Smooth muscle cell (in vitro differentiated cells): ENCODE measurements around the gene ADGRL4. TPM values are rescaled to one million over a fixed set of nuclear protein-coding genes. Genes with fewer than 3 reads are reported as not detected.

ENCODE experiments used
- DNase-seq: peaks from one replicate; lab custom pipeline; 2025; ENCODE audit not compliant: unreplicated experiment; lab: John Stamatoyannopoulos, UW
- H2AFZ ChIP-seq: fragments of 200-600 bp; sonication (generic); 2 replicates; pipeline ENCODE4 v1.6.0; 2016; ENCODE audit warnings: antibody characterized with exemption, low read depth, mild to moderate bottlenecking
- H3F3A ChIP-seq: fragments of 200-600 bp; sonication (generic); 2 replicates; pipeline ENCODE4 v1.6.0; 2017; ENCODE audit warnings: antibody characterized with exemption, low read depth
- H3K27ac ChIP-seq: fragments of 200-600 bp; sonication (generic); 2 replicates; pipeline ENCODE4 v1.5.1; 2016; ENCODE audit warnings: low read depth, mild to moderate bottlenecking
- H3K27me3 ChIP-seq: fragments of 200-600 bp; sonication (generic); 2 replicates; pipeline ENCODE4 v1.6.1; 2016; ENCODE audit warnings: low read depth, mild to moderate bottlenecking
- H3K36me3 ChIP-seq: fragments of 200-600 bp; sonication (generic); 2 replicates; pipeline ENCODE4 v1.5.1; 2016; ENCODE audit warnings: low read depth
- H3K4me1 ChIP-seq: fragments of 200-600 bp; sonication (generic); 2 replicates; pipeline ENCODE4 v1.5.1; 2016; ENCODE audit warnings: low read depth
- H3K4me2 ChIP-seq: fragments of 200-600 bp; sonication (generic); 2 replicates; pipeline ENCODE4 v1.6.0; 2016; ENCODE audit warnings: mild to moderate bottlenecking
- H3K4me3 ChIP-seq: fragments of 200-600 bp; sonication (generic); 2 replicates; pipeline ENCODE4 v1.5.1; 2016; ENCODE audit warnings: mild to moderate bottlenecking
- H3K79me2 ChIP-seq: fragments of 200-600 bp; sonication (generic); 2 replicates; pipeline ENCODE4 v1.6.0; 2016; ENCODE audit warnings: low read depth, mild to moderate bottlenecking
- H3K9ac ChIP-seq: fragments of 200-600 bp; sonication (generic); 2 replicates; pipeline ENCODE4 v1.6.0; 2016; ENCODE audit warnings: low read depth
- H3K9me3 ChIP-seq: fragments of 200-600 bp; sonication (generic); replicated peaks from 2 replicates; pipeline ENCODE4 v1.5.1; 2016; ENCODE audit warnings: low read depth
- H4K20me1 ChIP-seq: fragments of 200-600 bp; sonication (generic); 2 replicates; pipeline ENCODE4 v1.6.0; 2016; ENCODE audit warnings: low read depth
- CTCF ChIP-seq: fragments of 200-600 bp; sonication (generic); IDR thresholded peaks from 2 replicates; pipeline ENCODE4 v1.5.1; 2017; ENCODE audit warnings: borderline replicate concordance, mild to moderate bottlenecking, antibody characterized with exemption; ENCODE audit not compliant: insufficient read depth, poor library complexity, severe bottlenecking
- WGBS: methylation state at CpG from one replicate; pipeline ENCODE4 v1.1.7; 2016; ENCODE audit warnings: low lambda C conversion rate; 5-methylcytosine and 5-hydroxymethylcytosine counted together
- polyA plus RNA-seq: library from polyadenylated mRNA; unstranded; fragments of >200 nt; fragmentation: Nextera tagmentation; extraction: Ambion mirVana; gene quantifications from 2 replicates; pipeline ENCODE4 v1.2.1, GENCODE V29; 2016
- total RNA-seq: library from RNA; depleted of rRNA; stranded (reverse); fragments of >200 nt; gene quantifications from 2 replicates; pipeline ENCODE4 v1.2.3, GENCODE V29; 2014

The ADGRL4 gene
- total and polyA plus RNA-seq, 2 experiments from 2014 or later: 2.7 to 3.1 TPM

GRCh38 chr1:79010589-79010988 is 4.1 kb upstream of the ADGRL4 start:
- TF ChIP-seq CTCF: no peak
- DNase-seq: no peak

GRCh38 chr1:79005945-79006344 is 585 bp downstream of the ADGRL4 start:
- Histone ChIP-seq H3K36me3 (no peaks in the 10 kb centered on the region), H2AFZ (peak overlapping the region; percentile 98), H3K9ac (no peak overlapping the region), H3K27ac (no peak overlapping the region), H4K20me1 (no peaks in the 10 kb centered on the region), H3K4me1 (peaks cover 10% of the 10 kb centered on the region), H3K4me3 (peak overlapping the region; percentile 54), H3K79me2 (no peaks in the 10 kb centered on the region), H3K27me3 (no peaks in the 10 kb centered on the region), H3F3A (no peaks in the 10 kb centered on the region), H3K9me3 (no peaks in the 10 kb centered on the region), H3K4me2 (peak overlapping the region; percentile 92)
- DNase-seq: no peak
- WGBS: 27% methylated on average over 4 of the region's 4 CpGs
- no peak for TF ChIP-seq CTCF

More at GRCh38 chr1:79010589-79010988, 4.1 kb upstream of the ADGRL4 start:
- Histone ChIP-seq H4K20me1 (no peaks in the 10 kb centered on the region), H3F3A (no peaks in the 10 kb centered on the region), H2AFZ (no peak overlapping the region), H3K4me3 (no peak overlapping the region), H3K9me3 (no peaks in the 10 kb centered on the region), H3K4me2 (no peak overlapping the region), H3K27me3 (no peaks in the 10 kb centered on the region), H3K9ac (no peak overlapping the region), H3K27ac (no peak overlapping the region), H3K4me1 (peaks cover 8% of the 10 kb centered on the region), H3K79me2 (no peaks in the 10 kb centered on the region), H3K36me3 (no peaks in the 10 kb centered on the region)
- 91% methylated on average over 4 of the region's 4 CpGs for WGBS

- TF ChIP-seq CTCF: no peak
- Histone ChIP-seq H3K79me2 (no peaks in the 10 kb centered on the region), H3K4me3 (no peak overlapping the region), H3K36me3 (no peaks in the 10 kb centered on the region), H3F3A (no peaks in the 10 kb centered on the region), H3K9ac (no peak overlapping the region), H3K4me2 (no peak overlapping the region), H3K9me3 (no peaks in the 10 kb centered on the region), H3K27me3 (no peaks in the 10 kb centered on the region), H4K20me1 (no peaks in the 10 kb centered on the region), H3K4me1 (peaks cover 10% of the 10 kb centered on the region), H3K27ac (no peak overlapping the region), H2AFZ (no peak overlapping the region)
- 95% methylated on average over 3 of the region's 3 CpGs for WGBS
- DNase-seq: no peak
Observed at GRCh38 chr1:79004916-79005315, 1.6 kb downstream of the ADGRL4 start.

GRCh38 chr1:78996791-78997190 is 9.7 kb downstream of the ADGRL4 start:
- H3K4me1 ChIP-seq: no peaks in the 10 kb centered on the region
- no peaks in the 10 kb centered on the region for H3K36me3 ChIP-seq
- DNase-seq: no peak
- 93% methylated on average over 1 of the region's 1 CpG for WGBS
- no peak for TF ChIP-seq CTCF
- H3F3A ChIP-seq: no peaks in the 10 kb centered on the region
- H2AFZ ChIP-seq: no peak overlapping the region
- H3K4me3 ChIP-seq: no peak overlapping the region
- H3K79me2 ChIP-seq: no peaks in the 10 kb centered on the region
- no peaks in the 10 kb centered on the region for H4K20me1 ChIP-seq
- H3K27ac ChIP-seq: no peak overlapping the region
- no peaks in the 10 kb centered on the region for H3K9me3 ChIP-seq
- H3K4me2 ChIP-seq: no peak overlapping the region
- no peaks in the 10 kb centered on the region for H3K27me3 ChIP-seq
- no peak overlapping the region for H3K9ac ChIP-seq
